ENCODE data around the gene SRI. TPM values are rescaled to one million over a fixed set of nuclear protein-coding genes. Genes with fewer than 3 reads are reported as not detected.

SRI gene
- total RNA-seq: 46.9 and 49.9 TPM in 2 replicates
- 95.7 TPM for total RNA-seq (2013)
- 35.1 and 46.5 TPM in 2 replicates for polyA plus RNA-seq
- polyA minus RNA-seq: 31.9 and 48.2 TPM in 2 replicates

- ATAC-seq (ENCODE audit: low read depth): peak; percentile 96
- no peaks in the 10 kb centered on the region for H3K27me3 ChIP-seq (replicated peaks in 1 of 4; ENCODE audit: control extremely low read depth in 1 of 4, control insufficient read depth in 3 of 4, insufficient read depth in 4 of 4, low read length in 3 of 4)
- peaks cover 0 to 16% of the 10 kb centered on the region in 2 experiments for H3K36me3 ChIP-seq (replicated peaks in 1 of 2; ENCODE audit: control extremely low read depth in 1 of 2, control insufficient read depth in 1 of 2, extremely low read depth in 1 of 2, insufficient read depth in 2 of 2, low read length in 1 of 2)
- Mint-ChIP-seq H3K4me3 (peak within 1 kb of the TSS; percentile 94), H3K9me3 (ENCODE audit: insufficient read depth) (no peaks in the 10 kb centered on the region), H3K27me3 (no peaks in the 10 kb centered on the region), H3K4me1 (peaks cover 27% of the 10 kb centered on the region), H3K27ac (peak within 1 kb of the TSS; percentile 95)
- no peaks in the 10 kb centered on the region for H4K20me1 ChIP-seq (ENCODE audit: control insufficient read depth, insufficient read depth, low read length, poor library complexity, severe bottlenecking)
- DNase-seq: peak; percentile 94
- peak within 1 kb of the TSS; percentile 83 to 91 (median 88) for H3K4me3 ChIP-seq (ENCODE audit: control extremely low read depth in 1 of 5, extremely low read depth in 1 of 5, insufficient read depth in 1 of 5, low read depth in 2 of 5, low read length in 4 of 5)
- intact Hi-C loops (cut with micrococcal nuclease): loop anchor here (1.0 to 5.0 kb wide), 5 partner anchors 286 to 1068 kb away; partner anchors contain the start of genes ADAM22, CROT, DBF4 and DMTF1
- POLR2A ChIA-PET: interaction anchor here (0.6 to 0.7 kb wide), 2 partner anchors 24 to 628 kb away, joined by 3 to 5 read pairs; no protein-coding TSS in a partner anchor
- no peaks in the 10 kb centered on the region for H3K9me3 ChIP-seq (ENCODE audit: control extremely low read depth in 1 of 3, control insufficient read depth in 2 of 3, insufficient read depth in 1 of 3, low read length in 2 of 3)
- H3K27ac ChIP-seq (ENCODE audit: low read length in 2 of 2): peak within 1 kb of the TSS; percentile 68 to 78
- peak within 1 kb of the TSS; percentile 90 for H3K4me2 ChIP-seq (replicated peaks; ENCODE audit: low read depth, low read length, poor library complexity, severe bottlenecking)
- peaks cover 13 to 25% of the 10 kb centered on the region in 2 donors for H3K4me1 ChIP-seq (ENCODE audit: control insufficient read depth in 2 of 2, insufficient read depth in 2 of 2, low read length in 2 of 2)
- CTCF ChIA-PET: interaction anchor here (0.7 to 1.1 kb wide), 4 partner anchors 9 to 286 kb away, joined by 3 to 5 read pairs (median 4); partner anchors contain the start of gene ADAM22
- H3K79me2 ChIP-seq (ENCODE audit: control insufficient read depth, insufficient read depth, low read length): peaks cover 14% of the 10 kb centered on the region
- peak within 1 kb of the TSS; percentile 90 for H2AFZ ChIP-seq (ENCODE audit: insufficient read depth, low read depth, low read length, poor library complexity, severe bottlenecking)
- peak within 1 kb of the TSS; percentile 85 for H3K9ac ChIP-seq (ENCODE audit: low read length)
- peak; percentile 98 for TF ChIP-seq CTCF (IDR thresholded peaks at IDR 0.05)
- no peak for TF ChIP-seq EZH2 (IDR thresholded peaks at IDR 0.05; ENCODE audit: borderline replicate concordance, insufficient read depth, low read depth, low read length, poor library complexity, severe bottlenecking)
- WGBS (ENCODE audit: insufficient coverage): under 1% methylated on average over 68 of the region's 75 CpGs
These were observed at the start of gene SRI for GRCh38 chr7:88219781-88220747. Gene SRI, minus strand, starts transcription at chr7:88220038. Its CDS starts 12 bp downstream, at chr7:88220026.
